Measurements from ENCODE around the gene HDAC7. TPM values are rescaled to one million over a fixed set of nuclear protein-coding genes. Genes with fewer than 3 reads are reported as not detected.

Gene HDAC7
- total and polyA plus RNA-seq, 2 experiments from 2014 or later, result 41.3 to 60.1 TPM

GRCh38 chr12:47838286-47838931 is 18.7 kb upstream of the HDAC7 start:
- Histone ChIP-seq H3K79me2 (replicated peaks; ENCODE audit: insufficient read depth) (no peaks in the 10 kb centered on the region), H3K27ac (ENCODE audit: low read depth) (no peak overlapping the region), H3K27me3 (ENCODE audit: insufficient read depth) (no peaks in the 10 kb centered on the region), H3K4me1 (ENCODE audit: insufficient read depth) (peaks cover 13% of the 10 kb centered on the region; the same call in 1 of the 2 replicates), H3K36me3 (ENCODE audit: insufficient read depth) (no peaks in the 10 kb centered on the region), H2AFZ (0 out of 2 replicates have a peak overlapping the region, but pooled peaks have one; percentile 52), H4K20me1 (replicated peaks; ENCODE audit: insufficient read depth) (no peaks in the 10 kb centered on the region), H3K4me3 (no peak overlapping the region), H3F3A (replicated peaks; ENCODE audit: low read depth) (no peaks in the 10 kb centered on the region), H3K9me2 (ENCODE audit: insufficient read depth) (no peaks in the 10 kb centered on the region), H3K4me2 (no peak overlapping the region)
- Mint-ChIP-seq H3K4me1 (peaks cover 43% of the 10 kb centered on the region), H3K36me3 (ENCODE audit: low read depth) (no peaks in the 10 kb centered on the region), H3K4me3 (no peak overlapping the region), H3K9me3 (no peaks in the 10 kb centered on the region), H3K27ac (no peak overlapping the region), H3K27me3 (ENCODE audit: insufficient read depth, low read depth, poor library complexity) (peaks cover 15% of the 10 kb centered on the region)
- TF ChIP-seq CTCF (conservative IDR thresholded peaks at IDR 0.05; ENCODE audit: low read depth in 2 of 2) (peak; percentile 51 to 74), EZH2phosphoT487 (IDR thresholded peaks at IDR 0.05; ENCODE audit: unreplicated experiment) (no peak)
- DNase-seq (ENCODE audit: low spot score) (peak; percentile 78), ATAC-seq (peak; percentile 63)

- Histone ChIP-seq H3K4me1 (ENCODE audit: insufficient read depth) (peaks cover 13% of the 10 kb centered on the region), H3K79me2 (replicated peaks; ENCODE audit: insufficient read depth) (no peaks in the 10 kb centered on the region), H3K9me2 (ENCODE audit: insufficient read depth) (no peaks in the 10 kb centered on the region), H3K4me3 (no peak overlapping the region), H2AFZ (no peak overlapping the region), H3K4me2 (no peak overlapping the region), H3K27ac (ENCODE audit: low read depth) (no peak overlapping the region), H3F3A (replicated peaks; ENCODE audit: low read depth) (no peaks in the 10 kb centered on the region), H4K20me1 (replicated peaks; ENCODE audit: insufficient read depth) (no peaks in the 10 kb centered on the region), H3K27me3 (ENCODE audit: insufficient read depth) (no peaks in the 10 kb centered on the region), H3K36me3 (ENCODE audit: insufficient read depth) (no peaks in the 10 kb centered on the region)
- Mint-ChIP-seq H3K9me3 (no peaks in the 10 kb centered on the region; the same call in 2 of the 3 replicates), H3K4me3 (no peak overlapping the region), H3K4me1 (peaks cover 41% of the 10 kb centered on the region), H3K36me3 (ENCODE audit: low read depth) (no peaks in the 10 kb centered on the region), H3K27ac (no peak overlapping the region), H3K27me3 (ENCODE audit: insufficient read depth, low read depth, poor library complexity) (peaks cover 13% of the 10 kb centered on the region)
- DNase-seq (ENCODE audit: low spot score) (peak; percentile 91), ATAC-seq (peak; percentile 74)
- TF ChIP-seq POLR2AphosphoS5 (IDR thresholded peaks at IDR 0.05; ENCODE audit: low read depth) (no peak), CTCF (conservative IDR thresholded peaks at IDR 0.05; ENCODE audit: low read depth in 2 of 2) (peak; percentile 94 to 95)
These were observed 17.8 kb upstream of the HDAC7 start for GRCh38 chr12:47837190-47838171.

All from GM23338 (cell line).